GM19351 (cell line): ENCODE results near the gene MRPL54.
"Not testable (repeated sequence)": the region's sequence is repeated elsewhere in the genome, so short reads cannot be mapped to it uniquely, and the experiment has no call there.

ENCODE experiments used
- ATAC-seq: cut with Tn5 transposase; IDR thresholded peaks from one replicate; pipeline ENCODE4 v1.9.1; 2021; ENCODE audit warnings: mild to moderate bottlenecking, moderate library complexity; ENCODE audit not compliant: unreplicated experiment

The MRPL54 gene

DNA sequence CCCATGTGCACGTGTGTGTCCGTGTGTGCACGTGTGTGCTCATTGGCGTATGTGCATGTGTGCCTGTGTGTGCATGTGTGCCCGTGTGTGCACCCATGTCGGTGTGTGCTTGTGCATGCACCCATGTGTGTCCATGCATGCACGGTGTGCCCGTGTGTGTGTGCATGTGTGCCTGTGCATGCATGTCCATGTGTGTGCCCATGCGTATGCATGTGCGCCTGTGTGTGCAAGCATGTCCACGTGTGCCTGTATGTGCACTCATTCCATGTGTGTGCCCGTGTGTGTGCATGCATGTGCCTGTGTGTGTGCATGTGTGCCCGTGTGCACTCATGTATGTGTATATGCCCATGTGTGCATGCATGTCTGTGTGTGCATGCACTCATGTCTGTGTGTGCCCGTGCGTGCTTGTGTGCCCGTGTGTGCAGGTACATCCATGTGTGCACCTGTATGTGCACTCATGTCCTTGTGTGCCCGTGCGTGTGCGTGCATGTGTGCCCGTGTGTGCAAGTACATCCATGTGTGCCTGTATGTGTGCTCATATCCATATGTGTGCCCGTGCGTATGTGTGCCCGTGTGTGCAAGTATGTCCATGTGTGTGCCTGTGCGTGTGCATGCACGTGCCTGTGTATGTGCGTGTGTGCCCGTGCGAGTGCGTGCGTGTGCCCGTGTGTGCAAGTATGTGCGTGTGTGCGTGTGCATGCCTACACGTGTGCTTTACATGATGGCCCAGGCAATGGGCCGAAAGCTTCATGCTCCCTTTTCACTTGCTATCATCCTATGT lies 45.3 kb downstream of the MRPL54 start:
- ATAC-seq: no peak

GRCh38 chr19:3808420-3809143 lies 46.1 kb downstream of the MRPL54 start:
- ATAC-seq: no peak

DNA sequence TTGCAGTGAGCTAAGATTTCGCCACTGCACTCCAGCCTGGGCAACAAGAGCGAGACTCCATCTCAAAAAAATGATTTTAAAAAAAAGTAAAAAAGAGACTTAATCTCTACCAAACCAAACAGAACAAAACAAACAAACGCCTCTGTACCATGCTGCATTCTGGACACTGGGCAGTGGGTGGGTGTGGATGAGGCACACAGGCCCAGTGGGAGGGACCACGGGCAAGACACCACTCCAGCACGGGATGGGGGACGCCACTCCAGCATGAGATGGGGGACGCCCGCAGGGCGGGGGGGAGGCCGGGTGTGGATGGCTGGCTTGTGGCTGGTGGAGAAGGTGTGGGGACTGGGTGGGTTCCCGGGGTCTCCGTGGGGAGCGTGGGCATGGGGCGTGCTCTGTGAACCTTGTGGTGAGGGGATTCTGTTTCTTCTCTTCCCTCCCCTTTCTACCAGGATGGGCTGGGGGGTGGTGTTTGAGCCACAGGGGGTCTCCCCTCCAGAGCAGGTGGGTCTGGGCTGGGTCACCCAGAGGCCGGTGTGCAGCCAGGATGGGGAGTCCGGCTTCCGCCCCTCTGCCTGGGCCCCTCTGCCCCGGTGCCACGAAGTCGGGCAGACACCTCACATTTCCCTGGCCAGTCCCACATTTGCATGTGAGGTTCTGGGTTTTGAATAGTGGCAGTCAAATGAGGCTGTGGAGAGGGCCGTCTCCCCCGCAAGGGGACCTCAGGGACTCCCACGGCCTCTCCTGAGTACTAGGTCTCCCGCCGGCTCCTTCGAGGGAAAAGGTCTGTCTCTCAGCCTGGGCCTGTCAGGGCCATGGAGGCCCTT lies 47.6 kb downstream of the MRPL54 start:
- ATAC-seq: no peak

DNA sequence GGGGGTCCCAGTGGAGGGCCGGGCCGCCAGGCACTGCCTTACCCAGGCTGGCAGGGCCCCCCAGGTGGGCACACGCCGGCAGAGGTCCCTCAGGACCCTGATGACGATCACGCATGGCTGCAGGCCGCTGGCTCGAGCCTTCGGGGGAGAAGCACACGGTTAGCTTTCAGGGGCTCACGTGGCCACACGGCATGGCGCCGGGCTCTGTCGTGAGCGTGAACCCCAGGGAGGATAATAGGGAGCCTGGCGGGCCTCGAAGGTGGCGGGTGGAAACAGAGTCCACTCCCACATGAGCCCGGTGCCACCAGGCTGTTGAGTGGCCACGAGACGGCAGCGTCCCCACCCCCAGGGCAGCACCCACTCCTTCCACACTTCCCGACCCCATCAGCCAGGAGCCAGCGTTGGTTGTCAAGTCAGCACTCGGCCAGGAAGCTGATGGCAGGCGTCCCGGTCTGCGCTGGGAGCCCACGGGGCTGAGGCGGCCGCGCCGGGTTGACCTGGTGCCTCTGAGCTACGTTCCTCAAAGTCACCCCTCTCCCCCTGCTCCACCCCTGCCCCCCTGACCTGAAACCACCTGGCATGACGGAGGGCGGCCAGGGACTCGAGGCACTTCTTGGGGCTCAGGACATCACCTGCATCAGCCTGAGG lies 48.4 kb downstream of the MRPL54 start:
- ATAC-seq: no peak

- ATAC-seq: no peak
Observed at GRCh38 chr19:3813473-3814392, 51.3 kb downstream of the MRPL54 start.

- no peak for ATAC-seq
Observed at GRCh38 chr19:3814648-3815047, 52.2 kb downstream of the MRPL54 start.

- ATAC-seq: not testable (repeated sequence)
Observed at GRCh38 chr19:3816148-3816547, 53.7 kb downstream of the MRPL54 start.

DNA sequence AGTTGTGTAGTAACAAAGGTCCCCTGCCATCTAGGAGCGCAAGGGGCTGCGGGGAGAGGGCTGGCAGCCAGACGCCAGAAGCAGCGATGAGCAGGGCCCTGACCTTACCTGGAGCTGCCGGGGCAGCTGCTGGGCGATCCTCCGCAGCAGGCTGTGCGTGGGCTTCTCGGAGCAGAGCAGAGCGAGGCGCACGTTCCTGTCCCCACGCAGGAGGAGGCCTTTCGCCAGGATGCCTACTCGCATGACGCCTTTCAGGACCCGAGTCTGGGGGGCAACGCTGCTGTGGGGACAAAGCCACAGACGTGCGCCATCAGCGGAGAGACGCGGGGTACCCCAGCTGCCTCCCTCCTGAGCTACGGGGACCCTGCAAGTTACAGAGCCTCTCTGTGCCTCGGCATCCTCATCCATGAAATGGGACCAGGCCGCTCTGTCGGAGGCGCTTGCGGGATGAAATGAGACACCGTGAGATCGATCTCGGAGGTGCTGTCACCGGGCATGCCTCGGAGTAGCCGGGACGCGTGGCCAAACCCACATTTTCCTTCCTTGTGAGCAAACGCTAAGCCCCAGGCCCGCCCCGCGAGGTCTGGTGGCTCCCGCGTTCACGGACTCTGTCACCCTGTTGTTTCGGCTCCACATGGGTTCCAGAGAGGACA lies 54.2 kb downstream of the MRPL54 start:
- ATAC-seq: no peak
